LoVo (cell line): ENCODE results near the gene RNFT1.
"Not testable (repeated sequence)": the region's sequence is repeated elsewhere in the genome, so short reads cannot be mapped to it uniquely, and the experiment has no call there.

Source experiments
- DNase-seq: peaks from one replicate; pipeline ENCODE4 v3.0.0-alpha.2; 2016; ENCODE audit warnings: low spot score

RNFT1 gene, protein sequence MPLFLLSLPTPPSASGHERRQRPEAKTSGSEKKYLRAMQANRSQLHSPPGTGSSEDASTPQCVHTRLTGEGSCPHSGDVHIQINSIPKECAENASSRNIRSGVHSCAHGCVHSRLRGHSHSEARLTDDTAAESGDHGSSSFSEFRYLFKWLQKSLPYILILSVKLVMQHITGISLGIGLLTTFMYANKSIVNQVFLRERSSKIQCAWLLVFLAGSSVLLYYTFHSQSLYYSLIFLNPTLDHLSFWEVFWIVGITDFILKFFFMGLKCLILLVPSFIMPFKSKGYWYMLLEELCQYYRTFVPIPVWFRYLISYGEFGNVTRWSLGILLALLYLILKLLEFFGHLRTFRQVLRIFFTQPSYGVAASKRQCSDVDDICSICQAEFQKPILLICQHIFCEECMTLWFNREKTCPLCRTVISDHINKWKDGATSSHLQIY

GRCh38 chr17:59964482-59965328, at the start of gene RNFT1:
Gene RNFT1 (minus strand): TSS chr17:59964740. CDS start chr17:59964663, 77 bp downstream.
- DNase-seq, result peak; percentile 93

- not testable (repeated sequence) for DNase-seq
Observed at GRCh38 chr17:60009326-60009725, 44.8 kb upstream of the RNFT1 start.

GRCh38 chr17:60008377-60008776, 43.8 kb upstream of the RNFT1 start:
- DNase-seq, result not testable (repeated sequence)

- no peak for DNase-seq
Observed at GRCh38 chr17:60006160-60006559, 41.6 kb upstream of the RNFT1 start.

- DNase-seq, result not testable (repeated sequence)
Observed at GRCh38 chr17:60004561-60004960, 40.0 kb upstream of the RNFT1 start.

GRCh38 chr17:60002405-60002804, 37.9 kb upstream of the RNFT1 start:
- DNase-seq, result not testable (repeated sequence)

GRCh38 chr17:59996608-59997007, 32.1 kb upstream of the RNFT1 start:
- not testable (repeated sequence) for DNase-seq

DNA sequence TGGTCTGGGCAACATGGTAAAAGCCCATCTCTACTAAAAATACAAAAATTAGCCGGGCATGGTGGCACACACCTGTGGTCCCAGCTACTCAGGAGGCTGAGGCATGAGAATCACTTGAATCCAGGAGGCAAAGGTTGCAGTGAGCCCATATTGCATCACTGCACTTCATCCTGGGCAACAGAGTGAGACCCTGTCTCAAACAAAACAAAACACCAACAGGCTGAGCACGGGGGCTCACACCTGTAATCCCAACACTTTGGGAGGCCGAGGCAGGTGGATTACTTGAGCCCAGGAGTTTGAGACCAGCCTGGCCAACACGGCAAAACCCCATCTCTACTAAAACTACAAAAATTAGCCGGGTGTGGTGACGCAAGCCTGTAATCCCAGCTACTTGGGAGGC, 10.6 kb upstream of the RNFT1 start:
- not testable (repeated sequence) for DNase-seq

DNA sequence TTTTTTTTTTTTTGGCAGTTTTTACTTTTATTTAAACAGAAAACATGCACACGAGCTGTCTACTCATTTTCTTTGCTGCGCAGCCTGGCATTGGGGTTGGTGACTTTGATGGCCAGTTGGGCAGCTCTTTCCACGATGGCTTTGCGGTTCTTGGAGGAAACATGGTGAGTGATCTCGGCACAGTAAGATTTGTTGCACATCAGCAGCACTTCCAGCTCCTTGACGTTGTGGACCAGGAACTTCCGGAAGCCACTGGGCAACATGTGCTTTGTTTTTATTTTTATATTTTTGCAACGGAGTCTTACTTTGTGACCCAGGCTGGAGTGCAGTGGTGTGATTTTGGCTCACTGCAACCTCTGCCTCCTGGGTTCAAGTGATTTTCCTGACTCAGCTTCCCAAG, 8.9 kb upstream of the RNFT1 start:
- not testable (repeated sequence) for DNase-seq

DNA sequence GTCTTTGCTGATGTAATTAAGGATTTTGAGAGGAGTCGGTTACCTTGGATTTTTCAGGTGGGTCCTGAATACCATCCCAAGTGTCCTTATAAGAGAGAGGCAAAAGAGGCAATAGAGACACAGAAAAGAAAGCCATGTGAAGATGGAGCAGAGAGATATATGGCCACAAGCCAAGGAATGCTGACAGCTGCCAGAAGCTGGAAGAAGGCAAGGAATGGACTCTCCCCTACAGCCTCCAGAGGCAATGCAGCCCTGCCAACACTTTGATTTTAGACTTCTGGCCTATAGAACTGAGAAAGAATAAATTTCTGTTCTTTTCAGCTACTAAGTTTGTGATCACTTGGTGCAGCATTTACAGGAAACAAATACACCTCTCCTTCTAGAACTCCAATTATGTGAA, 8.2 kb upstream of the RNFT1 start:
- DNase-seq, result no peak

DNA sequence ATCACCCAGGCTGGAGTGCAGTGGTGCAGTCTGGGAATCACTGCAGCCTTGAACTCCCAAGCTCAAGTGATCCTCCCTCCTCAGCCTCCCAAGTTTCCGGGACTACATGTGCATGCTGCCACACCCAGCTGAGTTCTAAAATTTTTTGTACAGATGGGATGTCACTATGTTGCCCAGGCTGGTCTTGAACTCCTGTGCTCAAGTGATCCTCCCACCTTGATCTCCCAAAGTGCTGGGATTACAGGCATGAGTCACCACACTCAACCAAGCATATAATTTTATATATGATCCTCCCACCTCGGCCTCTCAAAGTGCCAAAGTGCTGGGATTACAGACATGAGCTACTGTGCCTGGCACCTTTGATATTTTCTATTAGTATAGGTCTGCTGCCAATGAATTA, 7.2 kb upstream of the RNFT1 start:
- not testable (repeated sequence) for DNase-seq

GRCh38 chr17:59963738-59964481, 630 bp downstream of the RNFT1 start:
- peak; percentile 39 for DNase-seq

DNA sequence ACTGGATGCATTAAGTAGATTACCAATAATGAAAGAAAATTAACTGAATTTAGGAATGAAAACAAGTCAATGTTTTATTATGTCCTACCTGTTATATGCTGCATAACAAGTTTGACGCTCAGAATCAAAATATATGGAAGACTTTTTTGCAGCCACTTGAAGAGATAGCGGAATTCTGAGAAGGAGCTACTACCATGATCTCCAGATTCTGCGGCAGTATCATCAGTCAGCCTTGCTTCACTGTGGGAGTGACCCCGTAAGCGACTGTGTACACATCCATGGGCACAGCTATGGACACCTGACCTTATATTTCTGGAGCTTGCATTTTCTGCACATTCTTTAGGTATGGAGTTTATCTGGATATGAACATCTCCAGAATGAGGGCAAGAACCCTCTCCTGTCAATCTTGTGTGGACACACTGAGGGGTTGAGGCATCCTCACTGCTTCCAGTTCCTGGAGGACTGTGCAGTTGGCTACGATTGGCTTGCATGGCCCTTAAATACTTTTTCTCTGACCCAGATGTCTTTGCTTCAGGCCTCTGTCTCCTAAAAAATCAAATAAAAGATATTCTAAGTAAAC, 1.7 kb downstream of the RNFT1 start:
- DNase-seq, result no peak

DNA sequence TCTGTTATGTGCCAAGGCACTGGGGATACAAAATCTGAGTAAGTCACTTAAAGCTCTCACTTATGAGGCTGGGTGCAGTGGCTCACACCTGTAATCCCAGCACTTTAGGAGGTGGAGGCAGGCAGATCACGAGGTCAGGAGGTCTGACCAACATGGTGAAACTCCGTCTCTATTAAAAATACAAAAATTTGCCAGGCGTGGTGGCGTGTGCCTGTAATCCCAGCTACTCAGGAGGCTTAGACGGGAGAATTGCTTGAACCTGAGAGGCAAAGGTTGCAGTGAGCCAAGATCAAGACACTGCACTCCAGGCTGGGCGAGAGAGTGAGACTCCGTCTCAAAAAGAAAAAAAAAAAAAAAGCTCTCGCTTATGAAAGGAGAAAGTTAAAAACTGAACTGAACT, 5.0 kb downstream of the RNFT1 start:
- not testable (repeated sequence) for DNase-seq

GRCh38 chr17:59954856-59955255, 9.7 kb downstream of the RNFT1 start:
- DNase-seq, result no peak

GRCh38 chr17:59950049-59950448, 14.5 kb downstream of the RNFT1 start:
- DNase-seq, result no peak

GRCh38 chr17:59947310-59947709, 17.2 kb downstream of the RNFT1 start:
- DNase-seq, result not testable (repeated sequence)

DNA sequence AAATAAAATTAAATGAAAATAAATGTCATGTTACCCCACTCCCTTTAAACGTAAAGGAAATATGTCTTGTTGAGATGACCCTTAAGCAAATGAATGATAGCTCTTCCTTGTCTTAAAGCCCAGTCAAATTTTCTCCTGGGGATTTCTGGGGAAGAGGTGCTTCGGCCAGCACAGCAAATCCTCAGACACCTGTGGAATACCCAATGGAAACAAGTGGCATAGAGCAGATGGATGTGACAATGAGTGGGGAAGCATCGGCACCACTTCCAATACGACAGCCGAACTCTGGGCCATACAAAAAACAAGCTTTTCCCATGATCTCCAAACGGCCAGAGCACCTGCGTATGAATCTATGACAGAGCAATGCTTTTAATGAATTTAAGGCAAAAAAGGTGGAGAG, 18.1 kb downstream of the RNFT1 start:
- DNase-seq, result not testable (repeated sequence)

GRCh38 chr17:59941131-59941530, 23.4 kb downstream of the RNFT1 start:
- DNase-seq, result no peak

GRCh38 chr17:59940697-59941096, 23.8 kb downstream of the RNFT1 start:
- not testable (repeated sequence) for DNase-seq

DNA sequence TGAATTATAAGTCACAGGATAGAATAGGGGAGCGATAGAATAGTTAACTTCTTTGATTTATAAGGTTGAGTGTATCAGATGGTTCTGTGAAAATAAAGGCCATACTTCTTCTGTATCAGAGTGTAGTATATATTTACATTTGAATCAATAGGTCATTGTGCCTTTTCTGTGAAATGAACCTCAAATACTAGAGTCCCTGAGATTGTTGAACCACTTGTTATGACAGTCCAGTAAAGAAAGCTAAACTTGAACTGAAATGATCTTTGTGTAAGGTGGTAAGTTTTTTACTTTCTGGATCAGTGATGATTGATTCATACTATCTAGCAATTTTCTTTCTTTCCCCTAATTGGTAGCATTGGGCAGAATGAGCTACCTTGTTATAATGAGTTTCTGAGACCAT, 31.2 kb downstream of the RNFT1 start:
- DNase-seq, result not testable (repeated sequence)

DNA sequence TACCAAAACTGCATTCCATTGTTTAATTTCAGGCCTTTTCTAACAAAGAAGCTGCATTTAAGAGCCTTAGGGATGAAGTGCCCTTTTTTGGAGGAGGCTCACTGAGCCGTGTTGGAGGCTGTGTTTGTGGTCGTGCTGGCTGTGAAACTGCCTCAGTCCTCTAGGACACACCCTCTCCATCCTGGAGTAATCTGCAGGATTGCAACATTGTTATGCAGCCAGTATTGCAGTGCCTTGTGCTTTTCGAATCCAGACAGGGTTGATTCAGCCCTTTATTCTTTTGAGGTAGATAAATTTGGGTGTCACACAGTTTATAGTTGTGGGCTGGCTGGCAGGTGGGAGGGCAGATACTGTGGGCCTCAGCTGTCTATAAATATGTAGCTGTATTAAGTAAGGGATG, 33.8 kb downstream of the RNFT1 start:
- not testable (repeated sequence) for DNase-seq
